ENCODE measurements around the gene MINDY4B.

MINDY4B gene

DNA sequence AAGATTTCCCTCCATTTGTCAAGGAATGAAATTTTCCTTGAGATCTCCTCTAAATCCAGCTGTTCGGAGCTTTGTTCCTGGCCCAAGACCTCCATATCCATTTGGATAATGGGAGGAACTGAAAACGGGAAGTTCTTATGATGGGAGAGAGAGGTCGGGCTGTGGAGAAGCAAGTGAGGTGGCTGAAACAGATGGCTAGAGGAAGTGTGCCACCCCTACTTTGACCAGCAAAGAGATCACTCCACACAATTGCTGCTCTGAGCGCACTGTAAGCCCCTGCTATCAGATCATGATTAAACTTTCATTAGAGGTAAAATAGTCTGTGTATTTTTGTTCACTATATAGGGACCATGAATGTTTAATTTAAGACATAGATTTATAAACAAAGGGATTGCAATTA lies at the start of gene MINDY4B:
MINDY4B (minus strand) TSS at position 101 of the 400 bp plus-strand sequence; CDS start at position 101, 0 bp downstream.
- FAIRE-seq: no peak
- no peak for DNase-seq (ENCODE audit: low spot score)

GRCh38 chr3:150951923-150952322 lies 46.7 kb upstream of the MINDY4B start:
- DNase-seq (ENCODE audit: low spot score) (no peak), FAIRE-seq (no peak)

DNA sequence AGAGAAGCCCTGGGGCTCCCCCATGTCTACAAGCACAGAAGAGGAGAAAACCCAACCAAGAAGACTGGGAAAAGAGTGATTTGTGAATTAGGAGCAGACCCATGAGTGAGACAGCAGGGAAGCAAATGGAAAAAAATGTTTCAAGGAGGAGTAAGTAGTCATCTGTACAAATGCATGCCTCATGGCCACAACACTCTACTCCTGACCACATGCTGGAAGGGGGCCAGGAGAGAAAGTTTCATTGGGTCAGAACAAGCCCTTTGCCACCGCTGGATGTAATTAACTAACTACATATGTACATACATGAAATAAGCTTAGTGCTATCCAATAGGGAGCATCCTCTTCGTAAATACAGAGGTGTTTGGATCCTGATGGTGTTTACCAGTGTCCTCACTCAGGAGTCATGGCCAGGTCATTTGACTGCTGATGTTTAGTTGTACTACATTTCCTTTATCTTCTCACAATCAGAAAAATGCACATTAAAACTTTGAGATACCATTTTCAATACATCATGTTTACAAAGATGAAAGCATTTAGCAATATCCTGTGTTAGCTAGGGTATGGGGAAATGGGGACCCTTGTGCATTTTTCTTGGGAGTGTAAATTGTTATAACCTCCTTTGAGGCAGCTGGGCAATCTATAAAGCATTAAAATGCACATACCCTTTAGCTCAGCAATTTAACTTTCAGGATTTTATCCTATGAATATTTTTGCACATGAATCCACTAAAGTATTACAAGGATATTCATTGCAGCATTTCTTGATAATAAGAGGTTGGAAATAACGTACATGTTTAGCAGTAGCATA lies 40.2 kb upstream of the MINDY4B start:
- peak; percentile 57 for DNase-seq (ENCODE audit: low spot score)
- FAIRE-seq: no peak

GRCh38 chr3:150942221-150942620 lies 37.0 kb upstream of the MINDY4B start:
- DNase-seq (ENCODE audit: low spot score): no peak
- FAIRE-seq: no peak

DNA sequence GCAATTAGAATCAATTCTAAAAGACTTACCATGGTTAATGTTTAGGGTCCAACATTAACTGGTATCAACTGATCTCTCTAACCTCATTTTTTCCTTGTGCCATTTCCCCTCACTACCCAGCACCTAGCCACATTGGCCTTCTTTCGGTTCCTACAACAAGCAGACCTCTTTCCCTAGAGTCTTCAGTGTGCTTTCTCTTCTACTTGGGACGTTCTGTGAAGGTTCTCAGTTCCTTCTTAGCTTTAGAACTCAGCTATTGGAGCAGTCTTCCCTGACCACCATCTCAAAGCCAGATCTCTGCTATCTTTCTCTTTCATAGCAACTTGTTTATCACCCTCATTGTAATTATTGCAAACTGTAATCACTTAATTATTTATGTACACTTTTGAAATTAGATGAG lies 31.5 kb upstream of the MINDY4B start:
- FAIRE-seq: no peak

GRCh38 chr3:150933473-150933995 lies 28.3 kb upstream of the MINDY4B start:
- no peak for FAIRE-seq
- DNase-seq (ENCODE audit: low spot score): no peak

More for the DNA sequence above, 31.5 kb upstream of the MINDY4B start:
- DNase-seq (ENCODE audit: low spot score): no peak

- FAIRE-seq (no peak), DNase-seq (ENCODE audit: low spot score) (no peak)
These were observed 26.5 kb upstream of the MINDY4B start for GRCh38 chr3:150931745-150932144.

DNA sequence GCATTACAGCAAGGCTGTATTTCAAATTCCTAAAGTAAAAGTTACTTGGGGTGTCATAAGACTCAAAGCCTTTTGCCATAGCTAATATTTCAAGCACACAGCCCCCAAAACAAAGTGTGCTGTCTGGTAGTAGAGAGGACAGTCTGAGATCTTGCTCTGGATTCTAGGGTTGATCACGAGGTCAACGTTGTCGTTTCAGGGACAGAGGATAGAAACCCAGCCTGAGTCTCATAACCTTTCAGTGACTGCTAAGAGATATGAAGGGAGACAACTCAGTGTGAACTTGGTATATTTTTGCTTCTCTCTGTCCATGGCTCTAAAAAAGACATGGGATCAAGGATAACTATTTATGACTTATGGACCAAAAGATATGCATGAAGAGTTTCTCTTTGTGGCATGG lies 25.6 kb upstream of the MINDY4B start:
- DNase-seq (ENCODE audit: low spot score) (no peak), FAIRE-seq (no peak)

GRCh38 chr3:150928234-150928633 lies 23.0 kb upstream of the MINDY4B start:
- DNase-seq (ENCODE audit: low spot score): no peak
- no peak for FAIRE-seq

GRCh38 chr3:150926328-150926727 lies 21.1 kb upstream of the MINDY4B start:
- no peak for DNase-seq (ENCODE audit: low spot score)

DNA sequence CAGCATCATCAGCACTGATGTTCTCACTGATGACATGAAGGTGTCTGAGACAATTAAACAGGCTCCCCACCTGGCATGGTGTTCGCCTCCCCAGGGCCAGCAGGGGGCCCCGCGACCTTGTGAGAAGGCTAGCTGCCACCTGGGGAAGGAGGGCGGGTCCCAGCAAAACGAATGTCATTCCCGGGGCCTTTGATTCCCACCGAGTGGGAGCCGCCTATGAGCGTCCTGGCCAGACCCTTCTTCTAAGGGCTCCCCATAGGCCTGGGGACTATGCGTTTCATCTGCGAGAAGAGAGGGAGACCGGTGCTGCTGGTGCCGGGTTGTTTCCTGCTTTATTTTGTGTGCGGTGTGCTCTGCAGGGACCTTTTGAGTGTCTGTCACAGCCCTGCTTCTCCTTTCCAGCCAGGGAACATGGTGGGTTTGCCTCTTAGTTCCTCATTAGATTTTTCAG lies 20.5 kb upstream of the MINDY4B start:
- DNase-seq (ENCODE audit: low spot score) (peak; percentile 75), FAIRE-seq (no peak)

More at GRCh38 chr3:150926328-150926727, 21.1 kb upstream of the MINDY4B start:
- no peak for FAIRE-seq

GRCh38 chr3:150922611-150923010 lies 17.4 kb upstream of the MINDY4B start:
- no peak for FAIRE-seq
- DNase-seq (ENCODE audit: low spot score): peak; percentile 17

GRCh38 chr3:150921209-150921608 lies 16.0 kb upstream of the MINDY4B start:
- DNase-seq (ENCODE audit: low spot score): no peak
- FAIRE-seq: no peak

DNA sequence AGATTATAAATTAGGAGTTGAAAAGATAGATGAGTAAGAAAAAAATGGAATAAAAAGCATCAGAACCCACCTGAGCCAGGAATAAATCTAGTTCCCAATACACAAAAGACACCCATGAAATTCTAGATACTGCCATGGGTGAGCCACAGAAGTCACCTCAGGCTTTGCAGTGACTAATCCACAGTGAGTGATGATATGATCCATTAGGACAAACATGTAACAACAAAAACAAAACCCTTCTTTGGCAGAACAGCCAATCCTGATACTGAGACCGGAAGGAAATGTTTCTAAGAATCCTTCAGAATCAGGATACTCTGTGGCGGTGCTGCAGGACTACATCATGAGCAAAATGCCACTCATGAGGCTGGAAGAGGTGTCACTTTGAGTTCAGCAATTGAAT lies 15.0 kb upstream of the MINDY4B start:
- FAIRE-seq (no peak), DNase-seq (ENCODE audit: low spot score) (no peak)

GRCh38 chr3:150917951-150918350 lies 12.7 kb upstream of the MINDY4B start:
- FAIRE-seq (no peak), DNase-seq (ENCODE audit: low spot score) (no peak)

GRCh38 chr3:150913133-150913922 lies 8.1 kb upstream of the MINDY4B start:
- no peak for FAIRE-seq
- no peak for DNase-seq (ENCODE audit: low spot score)

DNA sequence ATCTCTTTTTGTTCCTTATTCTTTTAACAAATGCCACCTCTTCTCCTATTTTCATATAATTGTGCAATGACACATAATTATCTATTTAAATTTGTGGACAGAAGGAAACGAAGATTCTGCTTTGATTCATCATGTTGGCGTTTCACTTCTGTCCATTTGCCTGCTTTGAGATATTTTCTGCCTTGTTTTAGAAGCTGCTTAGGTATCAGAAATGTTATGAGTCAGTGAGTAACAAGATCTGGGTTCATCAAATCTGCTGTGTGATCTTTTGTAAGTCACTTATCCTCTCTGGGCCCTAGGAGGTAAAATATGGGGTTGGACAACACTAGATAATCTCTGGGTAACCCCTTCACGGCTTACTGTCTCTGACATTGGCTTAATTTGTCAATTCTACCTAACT lies 7.3 kb upstream of the MINDY4B start:
- DNase-seq (ENCODE audit: low spot score) (no peak), FAIRE-seq (no peak)

DNA sequence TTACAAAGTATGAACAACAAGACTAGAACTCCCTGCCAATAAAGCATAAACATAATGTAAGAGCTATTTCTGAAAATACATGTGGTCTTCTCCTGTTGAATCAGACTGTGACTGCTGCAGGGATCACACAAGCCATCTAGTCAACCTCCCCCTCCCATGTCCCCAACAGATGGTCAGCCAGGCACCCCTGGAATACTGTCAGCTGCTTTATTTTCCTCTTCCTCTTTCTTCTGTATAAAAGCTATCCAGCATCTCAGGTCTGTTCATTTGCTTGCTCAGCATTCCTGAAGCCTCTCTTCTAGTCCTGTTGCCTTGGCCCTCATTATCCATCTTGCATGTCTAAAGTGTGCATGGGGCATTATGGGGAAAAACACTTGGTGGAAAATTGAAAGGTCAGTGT lies 6.5 kb upstream of the MINDY4B start:
- DNase-seq (ENCODE audit: low spot score) (no peak), FAIRE-seq (no peak)

DNA sequence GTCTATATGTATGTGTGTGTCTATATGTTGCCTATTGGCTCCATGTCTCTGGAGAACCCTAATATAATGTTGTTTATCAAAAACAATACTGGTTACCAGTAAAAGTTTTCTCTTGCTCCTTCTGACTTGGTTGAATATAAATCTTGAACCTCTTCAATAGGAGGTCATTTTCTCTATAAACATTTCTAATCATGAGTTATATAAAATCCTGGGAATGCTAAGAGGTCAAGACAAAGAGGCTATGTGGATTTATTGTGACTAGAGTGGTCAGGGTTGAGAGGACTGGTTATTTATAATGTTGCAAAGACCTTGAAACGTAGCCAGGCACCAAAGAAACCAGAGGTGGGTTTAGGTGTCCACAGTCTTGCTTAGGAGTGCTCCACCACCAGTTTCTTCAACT lies 1.2 kb upstream of the MINDY4B start:
- DNase-seq (ENCODE audit: low spot score): no peak
- FAIRE-seq: no peak

DNA sequence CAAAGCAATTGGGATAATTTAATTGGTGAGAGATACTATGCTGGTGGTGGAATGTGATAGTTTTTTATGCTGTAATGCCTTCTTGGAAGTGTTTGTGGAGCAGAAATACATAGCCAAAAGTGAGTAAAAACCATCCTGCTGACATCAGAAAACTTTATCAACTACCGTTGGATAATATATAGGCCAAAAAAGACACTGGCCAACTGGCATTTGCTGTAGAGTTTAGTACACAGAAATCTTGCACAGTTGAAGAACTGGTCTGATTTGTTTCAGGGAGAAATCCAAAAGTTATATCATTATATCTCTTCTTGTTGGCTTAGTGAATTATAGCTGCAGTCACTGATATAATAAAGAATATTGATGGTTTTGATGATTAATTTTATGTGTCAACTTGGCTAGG lies 507 bp upstream of the MINDY4B start:
- FAIRE-seq: no peak

GRCh38 chr3:150902988-150903387 lies 2.3 kb downstream of the MINDY4B start:
- FAIRE-seq: no peak
- DNase-seq (ENCODE audit: low spot score): no peak

More for the DNA sequence above, 507 bp upstream of the MINDY4B start:
- DNase-seq (ENCODE audit: low spot score): no peak

DNA sequence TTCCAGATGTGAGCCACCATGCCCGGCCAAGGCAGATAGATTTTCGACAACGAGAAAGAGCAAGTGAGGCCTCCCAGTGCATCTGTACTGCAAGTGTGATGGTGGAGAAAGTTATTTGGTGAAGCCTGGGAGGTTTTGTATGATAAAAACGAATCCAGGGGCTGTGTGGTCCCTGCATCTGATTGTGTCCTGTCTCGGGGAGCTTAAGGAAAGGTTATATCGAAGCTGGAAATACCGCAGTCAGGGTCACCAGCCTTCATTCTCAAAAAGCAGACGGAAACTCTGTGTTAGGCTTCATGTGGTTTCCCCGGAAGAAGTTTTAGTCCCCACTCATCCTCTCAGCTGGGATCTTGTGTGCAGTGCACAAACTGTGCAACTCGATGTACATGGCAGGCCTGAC lies 3.4 kb downstream of the MINDY4B start:
- no peak for FAIRE-seq

More for the DNA sequence above, 3.4 kb downstream of the MINDY4B start:
- no peak for DNase-seq (ENCODE audit: low spot score)

All from urothelium cell line (cell line).